Subcutaneous abdominal adipose tissue (tissue), 5 donors: ENCODE data around the gene TMEM161A.

Experiments used
- H3K27ac ChIP-seq: one replicate; pipeline ENCODE4 v1.7.0; 2013; ENCODE audit warnings: low read depth, mild to moderate bottlenecking, inconsistent platforms, low read length, moderate library complexity
- H3K27me3 ChIP-seq, 5 donors: one replicate each; pipeline ENCODE4 v1.7.0; 2013; ENCODE audit warnings: low read length in 5 of 5, inconsistent platforms in 1 of 5; ENCODE audit not compliant: control insufficient read depth in 5 of 5, insufficient read depth in 4 of 5
- H3K36me3 ChIP-seq, 5 donors: one replicate each; pipeline ENCODE4 v1.7.0; 2013; ENCODE audit warnings: low read length in 5 of 5; ENCODE audit not compliant: control insufficient read depth in 5 of 5, insufficient read depth in 5 of 5
- H3K4me1 ChIP-seq, 5 donors: one replicate each; pipeline ENCODE4 v1.7.0; 2013; ENCODE audit warnings: low read length in 5 of 5, mild to moderate bottlenecking in 3 of 5, moderate library complexity in 1 of 5; ENCODE audit not compliant: control insufficient read depth in 5 of 5, insufficient read depth in 5 of 5
- H3K4me3 ChIP-seq, 5 donors: one replicate each; pipeline ENCODE4 v1.7.0; 2013; ENCODE audit warnings: low read length in 5 of 5, low read depth in 1 of 5
- H3K9ac ChIP-seq, 5 donors: one replicate each; pipeline ENCODE4 v1.7.0; 2013; ENCODE audit warnings: low read length in 5 of 5, mild to moderate bottlenecking in 4 of 5, moderate library complexity in 3 of 5
- H3K9me3 ChIP-seq, 5 donors: one replicate each; pipeline ENCODE4 v1.7.0; 2013; ENCODE audit warnings: low read length in 5 of 5; ENCODE audit not compliant: control insufficient read depth in 5 of 5
- donor health status: healthy.
- donor health status: healthy.
- donor health status: healthy.
- donor health status: healthy.
- donor health status: healthy.

Gene TMEM161A

GRCh38 chr19:19126102-19126501 lies 12.2 kb downstream of the TMEM161A start:
- Histone ChIP-seq H3K9me3 (peaks cover 0 to 11% (median 5%) of the 10 kb centered on the region in 5 donors), H3K36me3 (peaks cover 2 to 28% (median 7%) of the 10 kb centered on the region in 5 donors), H3K27ac (no peak overlapping the region), H3K27me3 (no peaks in the 10 kb centered on the region), H3K9ac (no peak overlapping the region), H3K4me1 (no peaks in the 10 kb centered on the region), H3K4me3 (no peak overlapping the region)

GRCh38 chr19:19123386-19123785 lies 14.9 kb downstream of the TMEM161A start:
- Histone ChIP-seq H3K4me1 (no peaks in the 10 kb centered on the region), H3K4me3 (no peak overlapping the region), H3K36me3 (peaks cover 10 to 39% (median 15%) of the 10 kb centered on the region in 5 donors), H3K9me3 (peaks cover 0 to 11% (median 5%) of the 10 kb centered on the region in 5 donors), H3K9ac (no peak overlapping the region), H3K27me3 (no peaks in the 10 kb centered on the region), H3K27ac (no peak overlapping the region)

- Histone ChIP-seq H3K4me1 (no peaks in the 10 kb centered on the region), H3K27me3 (no peaks in the 10 kb centered on the region), H3K36me3 (peaks cover 10 to 39% (median 15%) of the 10 kb centered on the region in 5 donors), H3K9me3 (peaks cover 0 to 11% (median 5%) of the 10 kb centered on the region in 5 donors), H3K9ac (no peak overlapping the region), H3K27ac (no peak overlapping the region), H3K4me3 (no peak overlapping the region)
Measured at GRCh38 chr19:19122902-19123301, 15.4 kb downstream of the TMEM161A start.

- H3K27me3 ChIP-seq = no peaks in the 10 kb centered on the region
Measured at GRCh38 chr19:19121371-19121770, 16.9 kb downstream of the TMEM161A start.

GRCh38 chr19:19120308-19121231 lies 17.7 kb downstream of the TMEM161A start:
- Histone ChIP-seq H3K4me1 (no peaks in the 10 kb centered on the region), H3K27me3 (no peaks in the 10 kb centered on the region), H3K4me3 (no peak overlapping the region), H3K27ac (no peak overlapping the region), H3K36me3 (peaks cover 10 to 37% (median 15%) of the 10 kb centered on the region in 5 donors), H3K9me3 (peaks cover 0 to 11% (median 5%) of the 10 kb centered on the region in 5 donors), H3K9ac (no peak overlapping the region)

More at GRCh38 chr19:19121371-19121770, 16.9 kb downstream of the TMEM161A start:
- Histone ChIP-seq H3K4me3 (no peak overlapping the region), H3K4me1 (no peaks in the 10 kb centered on the region), H3K36me3 (peaks cover 10 to 37% (median 15%) of the 10 kb centered on the region in 5 donors), H3K9ac (no peak overlapping the region), H3K27ac (no peak overlapping the region), H3K9me3 (peaks cover 0 to 11% (median 5%) of the 10 kb centered on the region in 5 donors)

- H3K27ac ChIP-seq = no peak overlapping the region
- H3K27me3 ChIP-seq = no peaks in the 10 kb centered on the region
- no peak overlapping the region for H3K4me3 ChIP-seq
- no peak overlapping the region for H3K9ac ChIP-seq
- peaks cover 0 to 11% (median 5%) of the 10 kb centered on the region in 5 donors for H3K9me3 ChIP-seq
- H3K4me1 ChIP-seq = no peaks in the 10 kb centered on the region
- peaks cover 10 to 37% (median 15%) of the 10 kb centered on the region in 5 donors for H3K36me3 ChIP-seq
Measured at GRCh38 chr19:19119325-19120237, 18.7 kb downstream of the TMEM161A start.

- peaks cover 0 to 10% (median 8%) of the 10 kb centered on the region in 5 donors for H3K4me1 ChIP-seq
- no peaks in the 10 kb centered on the region for H3K9me3 ChIP-seq
- H3K27me3 ChIP-seq = no peaks in the 10 kb centered on the region
- no peak overlapping the region for H3K4me3 ChIP-seq
- no peak overlapping the region for H3K9ac ChIP-seq
- no peak overlapping the region for H3K27ac ChIP-seq
- H3K36me3 ChIP-seq = peaks cover 0 to 16% (median 13%) of the 10 kb centered on the region in 5 donors
Measured at GRCh38 chr19:19115954-19116353, 22.3 kb downstream of the TMEM161A start.

- no peaks in the 10 kb centered on the region for H3K27me3 ChIP-seq
- no peak overlapping the region for H3K27ac ChIP-seq
- H3K9me3 ChIP-seq = no peaks in the 10 kb centered on the region
- H3K4me3 ChIP-seq = no peak overlapping the region
- peaks cover 0 to 20% (median 19%) of the 10 kb centered on the region in 5 donors for H3K4me1 ChIP-seq
- peak overlapping the region in 1 of 5 donors; percentile 11 for H3K9ac ChIP-seq
- H3K36me3 ChIP-seq = peaks cover 0 to 4% (median 1%) of the 10 kb centered on the region in 5 donors
Measured at GRCh38 chr19:19113040-19113626, 25.1 kb downstream of the TMEM161A start.

GRCh38 chr19:19111967-19112580 lies 26.2 kb downstream of the TMEM161A start:
- no peak overlapping the region for H3K4me3 ChIP-seq
- H3K9me3 ChIP-seq = no peaks in the 10 kb centered on the region
- H3K4me1 ChIP-seq = peaks cover 0 to 20% (median 19%) of the 10 kb centered on the region in 5 donors
- no peak overlapping the region for H3K9ac ChIP-seq
- H3K27ac ChIP-seq = no peak overlapping the region
- H3K36me3 ChIP-seq = peaks cover 0 to 9% (median 6%) of the 10 kb centered on the region in 5 donors
- no peaks in the 10 kb centered on the region for H3K27me3 ChIP-seq
